Measurements from ENCODE around the gene PLLP. TPM values are rescaled to one million over a fixed set of nuclear protein-coding genes. Genes with fewer than 3 reads are reported as not detected.

Gene PLLP
- total RNA-seq, 1 donor from 2014 or later, result 3.3 TPM

GRCh38 chr16:57264381-57264780 lies 20.1 kb downstream of the PLLP start:
- no peak for DNase-seq (ENCODE audit: low spot score)
- Mint-ChIP-seq H3K4me3 (ENCODE audit: unreplicated experiment) (no peak overlapping the region), H3K27me3 (ENCODE audit: unreplicated experiment) (peaks cover 2% of the 10 kb centered on the region), H3K27ac (ENCODE audit: unreplicated experiment) (no peak overlapping the region), H3K36me3 (ENCODE audit: low read depth, unreplicated experiment) (no peaks in the 10 kb centered on the region), H3K4me1 (ENCODE audit: unreplicated experiment) (peaks cover 17% of the 10 kb centered on the region), H3K9me3 (ENCODE audit: unreplicated experiment) (no peaks in the 10 kb centered on the region)
- no peak for TF ChIP-seq CTCF (IDR thresholded peaks at IDR 0.05; ENCODE audit: unreplicated experiment)

- no peak for DNase-seq (ENCODE audit: low spot score)
- Mint-ChIP-seq H3K27ac (ENCODE audit: unreplicated experiment) (no peak overlapping the region), H3K9me3 (ENCODE audit: unreplicated experiment) (no peaks in the 10 kb centered on the region), H3K36me3 (ENCODE audit: low read depth, unreplicated experiment) (no peaks in the 10 kb centered on the region), H3K4me3 (ENCODE audit: unreplicated experiment) (no peak overlapping the region), H3K4me1 (ENCODE audit: unreplicated experiment) (peaks cover 20% of the 10 kb centered on the region), H3K27me3 (ENCODE audit: unreplicated experiment) (peaks cover 2% of the 10 kb centered on the region)
- TF ChIP-seq CTCF (IDR thresholded peaks at IDR 0.05; ENCODE audit: unreplicated experiment), result no peak
These were observed 20.7 kb downstream of the PLLP start for GRCh38 chr16:57263541-57264351.

- no peaks in the 10 kb centered on the region for H3K36me3 Mint-ChIP-seq (ENCODE audit: low read depth, unreplicated experiment)
- no peaks in the 10 kb centered on the region for H3K9me3 Mint-ChIP-seq (ENCODE audit: unreplicated experiment)
- H3K4me3 Mint-ChIP-seq (ENCODE audit: unreplicated experiment), result peak overlapping the region; percentile 7
- peaks cover 23% of the 10 kb centered on the region for H3K4me1 Mint-ChIP-seq (ENCODE audit: unreplicated experiment)
- DNase-seq (ENCODE audit: low spot score), result no peak
- peak overlapping the region; percentile 30 for H3K27ac Mint-ChIP-seq (ENCODE audit: unreplicated experiment)
- peaks cover 2% of the 10 kb centered on the region for H3K27me3 Mint-ChIP-seq (ENCODE audit: unreplicated experiment)
- TF ChIP-seq CTCF (IDR thresholded peaks at IDR 0.05; ENCODE audit: unreplicated experiment), result no peak
These were observed 21.5 kb downstream of the PLLP start for GRCh38 chr16:57262841-57263540.

GRCh38 chr16:57261806-57262205 lies 22.7 kb downstream of the PLLP start:
- peaks cover 25% of the 10 kb centered on the region for H3K4me1 Mint-ChIP-seq (ENCODE audit: unreplicated experiment)
- no peak overlapping the region for H3K4me3 Mint-ChIP-seq (ENCODE audit: unreplicated experiment)
- H3K27me3 Mint-ChIP-seq (ENCODE audit: unreplicated experiment), result peaks cover 4% of the 10 kb centered on the region
- H3K27ac Mint-ChIP-seq (ENCODE audit: unreplicated experiment), result peak overlapping the region; percentile 30
- TF ChIP-seq CTCF (IDR thresholded peaks at IDR 0.05; ENCODE audit: unreplicated experiment), result no peak
- no peaks in the 10 kb centered on the region for H3K36me3 Mint-ChIP-seq (ENCODE audit: low read depth, unreplicated experiment)
- no peaks in the 10 kb centered on the region for H3K9me3 Mint-ChIP-seq (ENCODE audit: unreplicated experiment)
- no peak for DNase-seq (ENCODE audit: low spot score)

All from endothelial cell (in vitro differentiated cells).